Anterior cingulate cortex (tissue), 58 donors: Measurements from ENCODE around the gene LYZL4.

Source experiments
- DNase-seq, 58 donors: peaks; one replicate each; lab custom pipeline; 2025; lab: John Stamatoyannopoulos, UW

The LYZL4 gene

GRCh38 chr3:42377681-42378080 is 32.7 kb downstream of the LYZL4 start:
- DNase-seq: no peak

- DNase-seq: peak in 20 of 58 donors; percentile 2 to 41 (median 13)
Observed at GRCh38 chr3:42376344-42376798, 34.0 kb downstream of the LYZL4 start.

GRCh38 chr3:42375121-42375800 is 35.1 kb downstream of the LYZL4 start:
- peak in 1 of 58 donors; percentile 13 for DNase-seq

GRCh38 chr3:42371776-42372175 is 38.6 kb downstream of the LYZL4 start:
- DNase-seq: peak in 45 of 58 donors; percentile 7 to 83 (median 32)

GRCh38 chr3:42369832-42370231 is 40.6 kb downstream of the LYZL4 start:
- DNase-seq: no peak

- peak in 43 of 58 donors; percentile 3 to 72 (median 32) for DNase-seq
Observed at GRCh38 chr3:42369304-42369703, 41.1 kb downstream of the LYZL4 start.

- no peak for DNase-seq
Observed at GRCh38 chr3:42368861-42369260, 41.5 kb downstream of the LYZL4 start.

- no peak for DNase-seq
Observed at GRCh38 chr3:42367903-42368302, 42.5 kb downstream of the LYZL4 start.

- no peak for DNase-seq
Observed at GRCh38 chr3:42366550-42366949, 43.9 kb downstream of the LYZL4 start.

- no peak for DNase-seq
Observed at GRCh38 chr3:42357335-42357734, 53.1 kb downstream of the LYZL4 start.

GRCh38 chr3:42355612-42356011 is 54.8 kb downstream of the LYZL4 start:
- no peak for DNase-seq

GRCh38 chr3:42353631-42354030 is 56.8 kb downstream of the LYZL4 start:
- peak in 4 of 58 donors; percentile 8 to 24 (median 17) for DNase-seq

GRCh38 chr3:42351207-42351606 is 59.2 kb downstream of the LYZL4 start:
- DNase-seq: peak in 1 of 58 donors; percentile 16

GRCh38 chr3:42349765-42350594 is 60.4 kb downstream of the LYZL4 start:
- DNase-seq: no peak

- DNase-seq: no peak
Observed at GRCh38 chr3:42347928-42348327, 62.5 kb downstream of the LYZL4 start.
